Neural progenitor cell (in vitro differentiated cells): ENCODE measurements around the gene CHAC1.

Experiments used
- CTCF ChIP-seq: fragments of 200-600 bp; sonication (generic); IDR thresholded peaks from 2 replicates; pipeline ENCODE4 v1.5.1; 2017; ENCODE audit warnings: antibody characterized with exemption, mild to moderate bottlenecking
- EZH2 ChIP-seq: fragments of 200-600 bp; sonication (generic); IDR thresholded peaks from 2 replicates; pipeline ENCODE4 v1.6.1; 2017; ENCODE audit warnings: antibody characterized with exemption, mild to moderate bottlenecking, moderate library complexity

- TF ChIP-seq CTCF (no peak), EZH2 (no peak)
These were observed 7.7 kb downstream of the CHAC1 start for GRCh38 chr15:40960925-40961324.
